Measurements from ENCODE around the gene WDR20.
"Not testable (repeated sequence)": the region's sequence is repeated elsewhere in the genome, so short reads cannot be mapped to it uniquely, and the experiment has no call there.

- TF ChIP-seq CTCF (IDR thresholded peaks at IDR 0.05); POLR2A (IDR thresholded peaks at IDR 0.05); EP300 (IDR thresholded peaks at IDR 0.05; ENCODE audit: low read depth): not testable (repeated sequence)
These were observed 32.2 kb downstream of the WDR20 start for GRCh38 chr14:102172021-102172272.
